Erythroblast (primary cell): ENCODE results near the gene PPM1D.

Source experiments
- DNase-seq, 2 experiments: peaks; one replicate each; lab custom pipeline; 2025; lab: John Stamatoyannopoulos, UW
- GATA1 ChIP-seq: IDR thresholded peaks from 2 replicates; pipeline ENCODE4 v1.6.1; 2011; ENCODE audit warnings: low read depth, mild to moderate bottlenecking, control low read depth, low read length, moderate library complexity
- POLR2A ChIP-seq: IDR thresholded peaks from 2 replicates; pipeline ENCODE4 v1.6.1; 2011; ENCODE audit warnings: mild to moderate bottlenecking, low read length

PPM1D gene

GRCh38 chr17:60677308-60678117 is 77.5 kb downstream of the PPM1D start, which contains the start of gene BCAS3:
Gene BCAS3, plus strand, starts transcription at chr17:60677851.
- DNase-seq, result peak; percentile 99
- TF ChIP-seq GATA1, result no peak
- TF ChIP-seq POLR2A, result peak; percentile 86

GRCh38 chr17:60678118-60678444 is 78.1 kb downstream of the PPM1D start:
- DNase-seq, result no peak
- TF ChIP-seq GATA1 (no peak), POLR2A (no peak)

GRCh38 chr17:60679287-60679686 is 79.3 kb downstream of the PPM1D start:
- TF ChIP-seq POLR2A (no peak), GATA1 (no peak)
- no peak for DNase-seq

GRCh38 chr17:60680754-60681153 is 80.8 kb downstream of the PPM1D start:
- TF ChIP-seq GATA1, result no peak
- no peak for TF ChIP-seq POLR2A
- no peak for DNase-seq

GRCh38 chr17:60685437-60685836 is 85.4 kb downstream of the PPM1D start:
- no peak for DNase-seq
- TF ChIP-seq GATA1 (no peak), POLR2A (no peak)

GRCh38 chr17:60695960-60696359 is 96.0 kb downstream of the PPM1D start:
- no peak for TF ChIP-seq GATA1
- no peak for TF ChIP-seq POLR2A
- no peak for DNase-seq

- DNase-seq, result no peak
- TF ChIP-seq POLR2A, result no peak
These were observed 99.1 kb downstream of the PPM1D start for GRCh38 chr17:60699090-60699489.

- TF ChIP-seq POLR2A (no peak), GATA1 (no peak)
- DNase-seq, result peak in 1 of 2 experiments; percentile 33
These were observed 104.2 kb downstream of the PPM1D start for GRCh38 chr17:60704170-60704569.

GRCh38 chr17:60712675-60713074 is 112.7 kb downstream of the PPM1D start:
- TF ChIP-seq POLR2A, result no peak
- TF ChIP-seq GATA1, result no peak
- no peak for DNase-seq

GRCh38 chr17:60713608-60714007 is 113.6 kb downstream of the PPM1D start:
- DNase-seq, result no peak
- TF ChIP-seq POLR2A (no peak), GATA1 (no peak)
